22Rv1 (cell line): Measurements from ENCODE around the gene GTF3C6.

Source experiments
- CTCF ChIP-seq: fragments of 450-650 bp; IDR thresholded peaks from 2 replicates; pipeline ENCODE4 v1.5.1; 2017; ENCODE audit warnings: mild to moderate bottlenecking
- ZFX ChIP-seq: fragments of 450-650 bp; IDR thresholded peaks from 2 replicates; pipeline ENCODE4 v1.6.1; 2017; ENCODE audit warnings: antibody characterized with exemption, borderline replicate concordance

GRCh38 chr6:110946498-110946897 is 12.0 kb upstream of the GTF3C6 start:
- no peak for TF ChIP-seq CTCF
- TF ChIP-seq ZFX = no peak
